Parathyroid adenoma (tissue), 2 donors: ENCODE measurements around the gene IL18RAP.

Experiments used
- H2AFZ ChIP-seq: fragments of 300-600 bp; sonication (generic); one replicate; pipeline ENCODE4 v1.7.0; 2017; ENCODE audit warnings: antibody characterized with exemption, mild to moderate bottlenecking
- H3K27ac ChIP-seq: fragments of 300-600 bp; sonication (generic); one replicate; pipeline ENCODE4 v1.7.0; 2017
- H3K27me3 ChIP-seq: fragments of 300-600 bp; sonication (generic); one replicate; pipeline ENCODE4 v1.7.0; 2017; ENCODE audit warnings: low read length; ENCODE audit not compliant: control insufficient read depth, insufficient read depth
- H3K36me3 ChIP-seq: fragments of 300-600 bp; sonication (generic); one replicate; pipeline ENCODE4 v1.7.0; 2017; ENCODE audit warnings: low read length; ENCODE audit not compliant: control insufficient read depth, insufficient read depth
- H3K4me1 ChIP-seq: fragments of 300-600 bp; sonication (generic); one replicate; pipeline ENCODE4 v1.7.0; 2017; ENCODE audit warnings: control low read depth
- H3K4me2 ChIP-seq: fragments of 300-600 bp; sonication (generic); one replicate; pipeline ENCODE4 v1.7.0; 2017; ENCODE audit warnings: low read length
- H3K4me3 ChIP-seq: fragments of 300-600 bp; sonication (generic); one replicate; pipeline ENCODE4 v1.7.0; 2017; ENCODE audit warnings: low read depth, low read length
- H3K79me2 ChIP-seq: fragments of 300-600 bp; sonication (generic); one replicate; pipeline ENCODE4 v1.7.0; 2017; ENCODE audit warnings: control low read depth
- H3K9ac ChIP-seq: fragments of 300-600 bp; sonication (generic); one replicate; pipeline ENCODE4 v1.7.0; 2017; ENCODE audit warnings: mild to moderate bottlenecking
- H3K9me3 ChIP-seq: fragments of 300-600 bp; sonication (generic); one replicate; pipeline ENCODE4 v1.7.0; 2017; ENCODE audit warnings: low read length; ENCODE audit not compliant: control insufficient read depth
- CTCF ChIP-seq: fragments of 300-600 bp; sonication (generic); IDR thresholded peaks from one replicate; pipeline ENCODE4 v1.7.0; 2017; ENCODE audit warnings: antibody characterized with exemption, mild to moderate bottlenecking
- donor health status: primary hyperparathyroidism.

Gene IL18RAP

GRCh38 chr2:102427249-102427648 is 4.3 kb downstream of the IL18RAP start:
- Histone ChIP-seq H3K4me3 (no peak overlapping the region), H3K9me3 (no peaks in the 10 kb centered on the region), H3K36me3 (no peaks in the 10 kb centered on the region), H2AFZ (no peak overlapping the region), H3K9ac (no peak overlapping the region), H3K4me2 (no peak overlapping the region), H3K27me3 (no peaks in the 10 kb centered on the region), H3K27ac (no peak overlapping the region), H3K4me1 (no peaks in the 10 kb centered on the region), H3K79me2 (no peaks in the 10 kb centered on the region)
- no peak for TF ChIP-seq CTCF

- no peak for TF ChIP-seq CTCF
- H3K9me3 ChIP-seq = no peaks in the 10 kb centered on the region
- no peaks in the 10 kb centered on the region for H3K79me2 ChIP-seq
- H3K4me2 ChIP-seq = no peak overlapping the region
- H3K27ac ChIP-seq = no peak overlapping the region
- no peak overlapping the region for H3K9ac ChIP-seq
- H3K4me1 ChIP-seq = no peaks in the 10 kb centered on the region
- H3K36me3 ChIP-seq = no peaks in the 10 kb centered on the region
- no peak overlapping the region for H3K4me3 ChIP-seq
- no peaks in the 10 kb centered on the region for H3K27me3 ChIP-seq
- H2AFZ ChIP-seq = no peak overlapping the region
These were observed 5.6 kb downstream of the IL18RAP start for GRCh38 chr2:102428573-102428972.

DNA sequence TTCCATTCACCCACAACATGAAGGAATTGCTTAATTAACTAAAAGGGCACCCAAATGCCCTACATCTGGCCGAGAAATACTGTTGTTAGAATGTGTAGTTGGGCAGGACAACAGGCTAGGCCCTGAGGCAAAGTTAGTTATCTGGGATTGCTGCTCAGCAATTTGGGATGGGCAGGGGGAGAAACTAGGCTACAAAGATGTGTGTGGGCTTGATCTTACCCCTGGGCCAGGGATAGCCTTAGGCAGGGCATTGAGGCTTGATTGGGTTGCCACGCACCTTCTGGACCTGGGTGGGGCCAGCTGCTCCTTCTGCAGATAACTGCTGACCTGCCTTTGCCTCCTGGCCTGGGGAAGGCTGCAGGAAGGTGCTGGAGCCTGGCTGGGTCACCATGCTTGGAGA is 9.4 kb downstream of the IL18RAP start:
- no peak overlapping the region for H3K4me3 ChIP-seq
- H3K4me2 ChIP-seq = no peak overlapping the region
- H3K9me3 ChIP-seq = no peaks in the 10 kb centered on the region
- no peak overlapping the region for H3K9ac ChIP-seq
- H3K4me1 ChIP-seq = no peaks in the 10 kb centered on the region
- no peaks in the 10 kb centered on the region for H3K79me2 ChIP-seq
- H3K27me3 ChIP-seq = no peaks in the 10 kb centered on the region
- no peak for TF ChIP-seq CTCF
- no peak overlapping the region for H3K27ac ChIP-seq
- H2AFZ ChIP-seq = no peak overlapping the region
- no peaks in the 10 kb centered on the region for H3K36me3 ChIP-seq

DNA sequence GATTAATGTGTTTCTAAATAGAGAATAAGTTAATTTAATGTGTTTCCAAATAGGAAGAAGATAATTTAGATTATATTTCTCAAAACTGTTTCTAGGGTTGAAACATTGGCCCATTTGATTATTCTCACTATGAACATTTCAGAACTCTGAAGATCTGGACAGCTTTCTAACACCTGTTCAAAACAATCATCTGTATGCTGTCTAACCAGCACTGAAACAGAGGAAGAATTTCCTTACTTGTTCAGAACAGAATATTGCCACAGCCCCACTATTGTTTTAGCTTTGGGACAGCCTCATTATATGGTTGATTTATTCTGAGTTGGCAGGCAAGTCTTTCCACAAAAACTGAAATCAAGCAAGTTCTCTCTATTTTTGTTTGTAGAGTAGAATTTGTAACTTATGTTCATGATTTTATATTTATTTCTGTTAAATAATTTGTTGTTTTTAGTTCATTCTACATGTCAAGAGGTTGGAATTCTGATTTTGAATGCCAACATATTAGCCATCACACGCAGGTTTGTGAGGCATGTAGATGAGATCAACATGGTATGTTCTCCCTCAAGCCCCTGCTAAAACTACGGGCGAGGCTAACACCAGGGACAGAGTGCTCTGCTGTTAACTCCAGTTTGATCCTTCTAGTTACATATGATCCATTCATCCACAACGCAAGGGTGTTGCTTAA is 11.2 kb downstream of the IL18RAP start:
- H3K4me2 ChIP-seq = no peak overlapping the region
- no peak overlapping the region for H2AFZ ChIP-seq
- no peaks in the 10 kb centered on the region for H3K9me3 ChIP-seq
- no peaks in the 10 kb centered on the region for H3K36me3 ChIP-seq
- H3K4me1 ChIP-seq = no peaks in the 10 kb centered on the region
- no peak overlapping the region for H3K27ac ChIP-seq
- no peaks in the 10 kb centered on the region for H3K79me2 ChIP-seq
- H3K9ac ChIP-seq = no peak overlapping the region
- no peaks in the 10 kb centered on the region for H3K27me3 ChIP-seq
- no peak overlapping the region for H3K4me3 ChIP-seq
- TF ChIP-seq CTCF = no peak
